ENCODE data around the gene DCST2.

The DCST2 gene

GRCh38 chr1:155049651-155050559 is 16.3 kb upstream of the DCST2 start:
- peak; percentile 21 for DNase-seq (ENCODE audit: low spot score)

- DNase-seq (ENCODE audit: low spot score) = no peak
Observed at GRCh38 chr1:155048449-155049334, 15.1 kb upstream of the DCST2 start.

- peak; percentile 84 for DNase-seq (ENCODE audit: low spot score)
Observed at GRCh38 chr1:155044812-155045657, 11.5 kb upstream of the DCST2 start.

GRCh38 chr1:155044365-155044764 is 10.8 kb upstream of the DCST2 start:
- no peak for DNase-seq (ENCODE audit: low spot score)

DNA sequence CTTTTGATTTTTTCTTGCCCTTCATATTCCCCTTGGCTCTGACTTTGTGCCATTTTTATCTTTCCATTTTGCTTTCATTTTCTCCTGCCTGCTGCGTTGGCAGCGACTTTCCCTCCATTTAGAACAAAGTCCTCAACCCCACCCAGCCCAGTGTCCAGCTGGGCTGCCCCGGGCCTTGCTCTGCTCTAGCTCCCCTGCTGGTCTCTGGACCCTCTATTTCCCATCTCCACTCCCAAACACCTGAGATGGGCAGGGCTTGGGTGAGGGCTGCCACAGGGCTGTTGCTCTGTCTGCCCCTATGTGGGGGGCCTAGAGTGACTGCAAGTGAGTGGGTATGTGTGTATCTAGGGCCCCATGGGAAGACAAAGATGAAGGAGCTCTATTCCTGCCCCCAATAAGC is 10.2 kb upstream of the DCST2 start:
- no peak for DNase-seq (ENCODE audit: low spot score)

GRCh38 chr1:155043301-155043702 is 9.7 kb upstream of the DCST2 start:
- DNase-seq (ENCODE audit: low spot score) = no peak

DNA sequence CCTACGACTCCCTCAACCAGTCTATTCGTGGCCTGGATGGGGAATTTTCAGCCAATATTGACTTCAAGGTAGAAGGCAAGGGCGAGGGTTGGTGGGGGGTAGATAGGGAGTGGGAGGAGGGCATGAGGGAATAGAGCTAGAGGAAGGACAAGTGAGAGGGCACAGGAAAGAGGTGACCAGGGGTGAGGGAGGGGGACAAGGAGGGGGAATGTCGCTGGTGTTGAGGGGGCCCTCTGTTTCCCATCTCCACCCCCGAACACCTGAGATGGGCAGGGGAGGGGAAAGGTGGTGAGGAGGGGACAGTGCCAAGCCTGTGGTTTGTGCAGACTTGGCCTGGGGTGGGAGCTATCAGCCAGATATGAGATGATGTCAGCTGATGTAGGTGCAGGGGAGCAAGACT is 9.2 kb upstream of the DCST2 start:
- no peak for DNase-seq (ENCODE audit: low spot score)

- DNase-seq (ENCODE audit: low spot score) = no peak
Observed at GRCh38 chr1:155040358-155041093, 6.9 kb upstream of the DCST2 start.

- no peak for DNase-seq (ENCODE audit: low spot score)
Observed at GRCh38 chr1:155039308-155039669, 5.7 kb upstream of the DCST2 start.

GRCh38 chr1:155038602-155039307 is 5.2 kb upstream of the DCST2 start:
- no peak for DNase-seq (ENCODE audit: low spot score)

DNA sequence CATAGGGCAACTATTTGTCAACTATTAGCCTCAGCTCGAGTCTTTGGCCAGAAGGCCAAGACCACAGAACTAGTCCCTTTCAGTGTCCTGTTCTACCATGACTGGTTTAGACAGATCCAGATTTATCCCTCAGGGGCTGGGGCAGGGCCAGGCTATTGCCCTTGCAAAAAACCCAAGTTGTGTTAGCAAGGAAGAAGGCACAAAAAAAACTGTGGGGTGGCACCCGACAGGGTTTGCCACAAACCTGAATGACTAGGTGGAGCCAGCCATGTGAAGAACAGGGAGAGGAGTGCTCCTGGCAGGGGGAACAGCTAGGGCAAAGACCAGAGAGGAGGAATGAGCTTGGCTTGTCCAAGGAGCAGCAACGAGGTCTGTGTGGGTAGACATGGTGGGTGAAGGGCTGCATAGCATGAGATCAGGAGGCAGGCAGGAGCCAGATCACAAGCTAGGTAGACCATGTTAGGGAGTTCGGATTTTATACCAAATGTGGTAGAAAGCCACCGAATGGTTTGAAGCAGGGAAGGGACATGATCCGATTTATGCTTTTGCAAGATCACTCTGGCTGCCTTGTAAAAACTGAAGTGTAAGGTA is 4.4 kb upstream of the DCST2 start:
- no peak for DNase-seq (ENCODE audit: low spot score)

DNA sequence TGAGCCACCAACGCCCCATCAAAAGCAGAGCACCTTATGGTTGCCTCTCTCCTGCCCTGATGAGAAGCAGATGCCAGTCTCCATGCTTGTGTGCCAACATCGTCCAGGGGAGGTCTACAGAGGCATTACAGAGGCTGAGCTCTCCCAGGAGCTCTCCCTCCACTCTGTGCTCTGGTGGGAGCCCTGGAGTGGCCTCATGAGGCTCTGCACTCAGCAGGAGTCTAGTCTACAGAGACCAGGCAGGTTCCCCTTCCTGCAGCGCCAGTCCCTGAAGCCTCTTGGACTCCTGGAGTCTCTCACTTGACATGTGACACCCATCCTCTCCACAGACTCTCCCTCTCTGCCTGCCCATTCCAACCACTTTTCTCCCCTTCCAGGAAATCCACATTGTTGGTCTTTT is 3.5 kb upstream of the DCST2 start:
- DNase-seq (ENCODE audit: low spot score) = no peak

- no peak for DNase-seq (ENCODE audit: low spot score)
Observed at GRCh38 chr1:155035936-155036335, 2.4 kb upstream of the DCST2 start.

- DNase-seq (ENCODE audit: low spot score) = no peak
Observed at GRCh38 chr1:155034318-155035208, 982 bp upstream of the DCST2 start.

GRCh38 chr1:155032886-155033285 is 695 bp downstream of the DCST2 start:
- DNase-seq (ENCODE audit: low spot score) = no peak

DNA sequence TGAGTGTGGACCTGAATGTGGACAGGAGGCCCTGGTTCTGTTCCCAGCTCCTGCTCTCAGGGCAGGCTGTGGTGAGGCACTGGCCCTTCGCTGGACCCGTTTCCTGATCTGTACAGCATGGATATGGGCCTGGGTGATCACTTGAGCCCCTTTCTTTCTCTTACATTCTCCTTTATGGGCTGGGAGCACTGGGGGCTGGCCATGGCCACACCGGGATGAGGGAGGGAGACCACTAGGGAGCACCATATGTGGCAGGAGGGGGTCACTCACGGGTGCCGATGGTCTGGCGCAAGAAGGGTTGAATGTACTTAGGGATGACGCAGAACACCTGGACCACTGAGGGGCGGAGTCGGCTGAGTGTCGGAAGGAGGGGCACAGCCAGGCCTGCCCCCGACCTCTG is 2.7 kb downstream of the DCST2 start:
- DNase-seq (ENCODE audit: low spot score) = no peak

GRCh38 chr1:155030243-155030795 is 3.3 kb downstream of the DCST2 start:
- no peak for DNase-seq (ENCODE audit: low spot score)

- no peak for DNase-seq (ENCODE audit: low spot score)
Observed at GRCh38 chr1:155029513-155030242, 3.9 kb downstream of the DCST2 start.

All from kidney capillary endothelial cell (primary cell).